OCI-LY1 (cell line): ENCODE data around the gene PI4KB.

Experiments used
- H2AFZ ChIP-seq: fragments of 200-600 bp; sonication (generic), shearing (Covaris generic); 2 replicates; pipeline ENCODE4 v1.6.0; 2014; ENCODE audit warnings: antibody characterized with exemption, mild to moderate bottlenecking, low read length
- H3F3A ChIP-seq: fragments of 200-600 bp; sonication (generic), shearing (Covaris generic); 2 replicates; pipeline ENCODE4 v1.6.0; 2014; ENCODE audit warnings: mild to moderate bottlenecking, antibody characterized with exemption, low read length, moderate library complexity; ENCODE audit not compliant: insufficient read depth
- H3K27ac ChIP-seq: fragments of 200-600 bp; sonication (generic); 2 replicates; pipeline ENCODE4 v1.5.1; 2014; ENCODE audit warnings: low read length, mixed run types, mild to moderate bottlenecking, low read depth; ENCODE audit not compliant: poor library complexity, severe bottlenecking
- H3K27me3 ChIP-seq: fragments of 200-600 bp; sonication (generic); 2 replicates; pipeline ENCODE4 v1.6.0; 2014; ENCODE audit warnings: antibody characterized with exemption, mild to moderate bottlenecking, low read length, moderate library complexity; ENCODE audit not compliant: insufficient read depth
- H3K36me3 ChIP-seq: fragments of 200-600 bp; sonication (generic); 2 replicates; pipeline ENCODE4 v1.6.1; 2014; ENCODE audit warnings: mild to moderate bottlenecking, antibody characterized with exemption, low read length, moderate library complexity, mixed read lengths; ENCODE audit not compliant: insufficient read depth
- H3K4me1 ChIP-seq: fragments of 200-600 bp; sonication (generic); 2 replicates; pipeline ENCODE4 v1.5.1; 2014; ENCODE audit warnings: mild to moderate bottlenecking, low read length, moderate library complexity; ENCODE audit not compliant: insufficient read depth, severe bottlenecking
- H3K4me2 ChIP-seq: fragments of 200-600 bp; sonication (generic), shearing (Covaris generic); 2 replicates; pipeline ENCODE4 v1.6.1; 2014; ENCODE audit warnings: low read length
- H3K4me3 ChIP-seq: fragments of 200-600 bp; sonication (generic); 2 replicates; pipeline ENCODE4 v1.5.1; 2014; ENCODE audit warnings: low read length, low read depth, mild to moderate bottlenecking, mixed read lengths; ENCODE audit not compliant: poor library complexity, severe bottlenecking
- H3K79me2 ChIP-seq: fragments of 200-600 bp; shearing (Covaris generic); 2 replicates; pipeline ENCODE4 v1.6.1; 2016; ENCODE audit warnings: mixed run types, low read length, mixed read lengths; ENCODE audit not compliant: insufficient read depth
- H3K9ac ChIP-seq: fragments of 200-600 bp; sonication (generic), shearing (Covaris generic); 2 replicates; pipeline ENCODE4 v1.6.1; 2014; ENCODE audit warnings: mild to moderate bottlenecking, low read length, mixed read lengths
- H3K9me2 ChIP-seq: fragments of 200-600 bp; sonication (generic), shearing (Covaris generic); 2 replicates; pipeline ENCODE4 v1.6.1; 2014; ENCODE audit warnings: low read depth, mild to moderate bottlenecking, low read length, mixed read lengths
- H3K9me3 ChIP-seq: fragments of 200-600 bp; shearing (Covaris generic); 2 replicates; pipeline ENCODE4 v1.6.1; 2014; ENCODE audit warnings: low read length, mixed read lengths
- H4K20me1 ChIP-seq: fragments of 200-600 bp; sonication (generic), shearing (Covaris generic); 2 replicates; pipeline ENCODE4 v1.6.0; 2016; ENCODE audit warnings: mild to moderate bottlenecking, low read length; ENCODE audit not compliant: insufficient read depth
- EZH2 ChIP-seq: fragments of 200-600 bp; sonication (generic), shearing (Covaris generic); IDR thresholded peaks from 2 replicates; pipeline ENCODE4 v1.8.0; 2017; ENCODE audit warnings: borderline replicate concordance, mixed run types, mild to moderate bottlenecking, antibody characterized with exemption, low read length, moderate library complexity, mixed read lengths
- TF ChIP-seq, protein P1 (sequence below): fragments of 200-600 bp; sonication (generic), shearing (Covaris generic); IDR thresholded peaks from 2 replicates; pipeline ENCODE4 v1.5.1; 2017; ENCODE audit warnings: mild to moderate bottlenecking, antibody characterized with exemption, low read length, moderate library complexity, mixed read lengths

Gene PI4KB

DNA sequence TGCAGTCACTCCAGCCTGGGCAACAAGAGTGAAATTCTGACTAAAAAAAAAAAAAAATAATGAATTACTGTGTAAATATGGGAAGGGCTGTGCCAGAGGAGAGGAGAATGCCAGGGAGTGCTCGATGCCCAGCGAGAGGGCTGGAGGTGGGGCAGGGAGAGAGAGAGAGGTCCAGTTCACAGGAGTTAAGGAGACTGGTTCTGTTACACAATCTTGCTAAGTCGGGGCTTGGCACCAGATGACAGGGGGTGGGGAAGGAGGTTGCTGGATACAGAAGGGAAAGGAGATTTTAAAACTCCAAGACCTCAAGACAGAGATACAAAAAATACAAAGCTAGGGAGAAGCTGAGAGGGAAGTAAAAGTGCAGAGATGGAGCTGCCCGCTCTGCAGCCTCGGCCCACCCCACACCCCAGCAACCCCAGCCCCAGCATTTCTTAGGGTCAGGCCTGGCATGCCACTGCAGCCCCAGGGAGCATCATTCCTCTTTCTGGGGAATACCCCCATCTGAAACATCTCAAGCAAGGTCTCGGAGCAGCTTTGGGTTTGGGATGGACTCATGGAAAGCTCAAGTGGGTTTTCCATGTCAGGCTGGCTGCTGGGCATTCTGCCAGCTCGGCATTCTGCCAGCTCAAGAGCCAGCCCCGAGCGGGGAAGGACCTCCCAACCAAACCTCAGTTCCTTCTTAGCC lies 44.3 kb upstream of the PI4KB start:
- Histone ChIP-seq H3K4me1 (no peaks in the 10 kb centered on the region), H3K9me2 (no peaks in the 10 kb centered on the region), H3K27ac (no peak overlapping the region), H3K4me2 (no peak overlapping the region), H3K4me3 (no peak overlapping the region), H3K9ac (no peak overlapping the region), H4K20me1 (no peaks in the 10 kb centered on the region), H3K36me3 (no peaks in the 10 kb centered on the region), H3F3A (no peaks in the 10 kb centered on the region), H3K79me2 (no peaks in the 10 kb centered on the region), H2AFZ (no peak overlapping the region), H3K27me3 (no peaks in the 10 kb centered on the region), H3K9me3 (no peaks in the 10 kb centered on the region)
- TF ChIP-seq, protein P1, sequence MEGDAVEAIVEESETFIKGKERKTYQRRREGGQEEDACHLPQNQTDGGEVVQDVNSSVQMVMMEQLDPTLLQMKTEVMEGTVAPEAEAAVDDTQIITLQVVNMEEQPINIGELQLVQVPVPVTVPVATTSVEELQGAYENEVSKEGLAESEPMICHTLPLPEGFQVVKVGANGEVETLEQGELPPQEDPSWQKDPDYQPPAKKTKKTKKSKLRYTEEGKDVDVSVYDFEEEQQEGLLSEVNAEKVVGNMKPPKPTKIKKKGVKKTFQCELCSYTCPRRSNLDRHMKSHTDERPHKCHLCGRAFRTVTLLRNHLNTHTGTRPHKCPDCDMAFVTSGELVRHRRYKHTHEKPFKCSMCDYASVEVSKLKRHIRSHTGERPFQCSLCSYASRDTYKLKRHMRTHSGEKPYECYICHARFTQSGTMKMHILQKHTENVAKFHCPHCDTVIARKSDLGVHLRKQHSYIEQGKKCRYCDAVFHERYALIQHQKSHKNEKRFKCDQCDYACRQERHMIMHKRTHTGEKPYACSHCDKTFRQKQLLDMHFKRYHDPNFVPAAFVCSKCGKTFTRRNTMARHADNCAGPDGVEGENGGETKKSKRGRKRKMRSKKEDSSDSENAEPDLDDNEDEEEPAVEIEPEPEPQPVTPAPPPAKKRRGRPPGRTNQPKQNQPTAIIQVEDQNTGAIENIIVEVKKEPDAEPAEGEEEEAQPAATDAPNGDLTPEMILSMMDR: no peak
- TF ChIP-seq EZH2: no peak

DNA sequence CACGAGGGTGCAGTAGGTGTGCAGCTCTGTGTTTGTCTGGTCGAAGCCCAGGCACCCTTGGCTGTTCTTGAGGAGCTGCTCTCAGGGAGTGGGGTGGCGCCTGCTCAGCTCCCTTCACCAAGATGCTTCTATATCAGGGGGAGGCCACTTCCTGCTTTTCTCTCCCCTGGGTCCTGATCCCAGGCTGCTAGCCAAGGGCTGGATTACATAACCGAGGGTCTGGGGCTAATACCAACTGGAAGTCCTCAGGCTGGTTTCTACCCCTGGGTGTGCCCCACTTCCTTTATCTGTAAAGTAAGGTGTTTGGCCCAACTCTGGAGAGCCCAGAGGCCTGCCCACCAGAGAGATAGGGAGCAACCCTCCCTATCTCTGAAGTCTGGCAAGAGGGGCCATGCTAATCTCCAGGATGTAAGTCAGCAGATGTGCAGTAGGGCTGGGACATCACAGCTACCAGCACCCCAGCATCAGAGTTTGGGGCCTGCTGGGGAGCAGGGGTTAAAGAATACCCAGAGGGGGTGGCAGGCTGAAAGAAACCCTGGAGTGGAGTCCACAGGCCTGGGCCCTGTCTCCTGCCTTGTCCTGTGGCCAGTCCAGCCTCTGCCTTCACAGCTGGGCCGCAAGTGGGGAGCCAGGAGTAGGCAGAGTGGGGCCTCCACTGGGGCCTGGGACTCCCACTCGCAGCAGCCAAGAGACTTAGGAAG lies 43.1 kb upstream of the PI4KB start:
- H3K27me3 ChIP-seq: no peaks in the 10 kb centered on the region
- H3K79me2 ChIP-seq: no peaks in the 10 kb centered on the region
- H3F3A ChIP-seq: no peaks in the 10 kb centered on the region
- no peak overlapping the region for H3K4me3 ChIP-seq
- H3K36me3 ChIP-seq: no peaks in the 10 kb centered on the region
- no peak overlapping the region for H2AFZ ChIP-seq
- H3K27ac ChIP-seq: no peak overlapping the region
- no peaks in the 10 kb centered on the region for H3K4me1 ChIP-seq
- H4K20me1 ChIP-seq: no peaks in the 10 kb centered on the region
- H3K9me3 ChIP-seq: no peaks in the 10 kb centered on the region
- no peak for TF ChIP-seq EZH2
- TF ChIP-seq, protein P1: no peak
- H3K9ac ChIP-seq: no peak overlapping the region
- no peak overlapping the region for H3K4me2 ChIP-seq
- no peaks in the 10 kb centered on the region for H3K9me2 ChIP-seq

DNA sequence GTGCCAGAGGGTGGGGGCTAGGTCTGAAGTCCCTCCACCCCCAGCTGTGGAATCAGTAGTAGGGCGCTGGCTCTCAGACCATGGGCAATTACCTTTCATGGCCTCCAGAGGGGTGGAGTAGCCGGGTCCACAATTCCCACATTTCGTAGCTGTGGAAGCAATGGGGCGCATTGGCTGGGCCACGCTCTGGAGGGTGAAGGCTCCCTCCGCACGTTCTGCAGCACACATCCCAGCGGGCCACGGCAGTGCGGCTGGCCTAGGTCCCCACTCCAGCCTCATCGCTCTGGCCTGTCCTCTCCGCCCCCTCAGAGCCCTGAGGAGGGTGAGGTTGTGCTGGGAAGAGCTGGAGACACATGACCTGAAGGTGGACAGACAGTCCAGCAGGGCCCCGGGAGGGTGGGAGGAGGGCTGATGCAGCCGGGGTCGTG lies 42.4 kb upstream of the PI4KB start:
- no peak overlapping the region for H3K9ac ChIP-seq
- no peaks in the 10 kb centered on the region for H3K9me3 ChIP-seq
- H3K4me2 ChIP-seq: no peak overlapping the region
- no peaks in the 10 kb centered on the region for H4K20me1 ChIP-seq
- no peak overlapping the region for H3K27ac ChIP-seq
- no peaks in the 10 kb centered on the region for H3F3A ChIP-seq
- no peak overlapping the region for H3K4me3 ChIP-seq
- H3K27me3 ChIP-seq: no peaks in the 10 kb centered on the region
- no peak overlapping the region for H2AFZ ChIP-seq
- H3K9me2 ChIP-seq: no peaks in the 10 kb centered on the region
- no peak for TF ChIP-seq EZH2
- TF ChIP-seq, protein P1: no peak
- no peaks in the 10 kb centered on the region for H3K79me2 ChIP-seq
- no peaks in the 10 kb centered on the region for H3K36me3 ChIP-seq
- no peaks in the 10 kb centered on the region for H3K4me1 ChIP-seq
